Eye (tissue), 1 donor: ENCODE results near the gene TMEM235.

Experiments used
- DNase-seq: peaks from one replicate; pipeline ENCODE4 v3.0.0-alpha.2; 2015

Gene TMEM235

DNA sequence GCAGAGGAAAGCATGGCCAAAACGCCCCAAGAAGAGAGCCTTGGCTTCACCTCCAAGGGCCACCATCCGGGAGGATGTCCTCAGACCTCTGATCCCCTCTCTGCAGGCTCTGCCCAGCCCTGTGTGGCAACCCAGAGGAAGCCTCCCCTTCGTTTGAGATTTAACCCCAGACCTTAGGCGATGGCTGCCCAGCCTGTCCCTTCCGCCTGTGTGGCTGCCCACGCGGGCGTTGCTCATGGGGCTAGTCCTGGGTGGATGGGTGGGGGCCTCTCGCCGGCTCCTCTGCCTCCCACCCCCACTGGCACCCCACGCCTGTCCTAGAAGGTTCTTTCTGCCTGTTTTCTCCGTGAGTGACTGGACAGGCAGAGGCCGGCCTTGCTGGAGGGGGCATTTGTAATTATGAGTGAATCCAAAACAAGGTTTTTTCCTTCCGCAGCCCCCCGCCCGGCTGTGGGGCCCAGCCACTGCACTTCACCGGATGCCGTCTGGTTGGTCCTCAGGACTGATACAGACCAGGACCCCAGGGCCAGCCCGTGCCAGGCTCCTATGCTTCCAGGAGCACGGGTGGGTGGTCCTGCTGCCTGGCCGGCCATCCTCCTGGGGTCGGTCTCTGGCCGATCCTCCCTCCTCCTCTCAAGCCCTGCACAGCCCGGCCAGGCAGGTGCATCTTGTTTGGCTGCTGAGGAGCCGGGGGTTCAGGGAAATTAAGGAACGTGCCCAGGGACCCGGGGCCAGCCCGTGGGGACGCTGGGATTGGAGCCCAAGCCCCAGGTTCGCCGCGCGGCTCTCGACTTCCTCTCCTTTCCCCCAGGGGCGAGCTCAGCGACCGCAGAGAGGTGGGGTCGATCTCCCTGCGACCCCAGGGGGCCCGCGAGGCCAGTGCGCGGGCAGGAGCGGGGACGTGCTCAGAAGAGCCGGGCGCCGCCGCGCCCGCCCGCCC lies at the start of gene TMEM235:
TMEM235 (plus strand) TSS at position 636 of the 940 bp plus-strand sequence. CDS start 393 bp downstream, outside the sequence.
- DNase-seq = no peak

GRCh38 chr17:78182504-78182903 lies 48.9 kb upstream of the TMEM235 start:
- no peak for DNase-seq

DNA sequence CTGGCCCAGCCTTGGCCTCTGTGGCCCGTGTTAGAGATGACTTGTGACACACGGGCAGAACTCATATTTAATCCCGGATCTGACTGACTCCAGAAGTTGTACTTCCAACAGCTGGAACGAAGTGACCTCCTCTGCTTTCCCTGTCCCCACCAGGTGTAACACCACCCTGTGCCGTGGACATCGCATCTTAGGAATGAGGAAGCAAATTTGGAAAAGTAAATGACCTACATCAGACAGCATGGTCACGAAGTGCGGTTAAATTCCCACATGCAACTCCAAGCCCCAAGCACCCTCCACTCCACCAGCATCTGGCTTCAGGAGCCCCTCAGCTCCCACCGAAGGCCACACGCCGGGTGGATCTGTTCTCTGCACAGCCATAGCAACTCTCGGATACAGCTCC lies 47.5 kb upstream of the TMEM235 start:
- no peak for DNase-seq

GRCh38 chr17:78184351-78184750 lies 47.1 kb upstream of the TMEM235 start:
- no peak for DNase-seq

- DNase-seq = no peak
These were observed 46.6 kb upstream of the TMEM235 start for GRCh38 chr17:78184868-78185267.

DNA sequence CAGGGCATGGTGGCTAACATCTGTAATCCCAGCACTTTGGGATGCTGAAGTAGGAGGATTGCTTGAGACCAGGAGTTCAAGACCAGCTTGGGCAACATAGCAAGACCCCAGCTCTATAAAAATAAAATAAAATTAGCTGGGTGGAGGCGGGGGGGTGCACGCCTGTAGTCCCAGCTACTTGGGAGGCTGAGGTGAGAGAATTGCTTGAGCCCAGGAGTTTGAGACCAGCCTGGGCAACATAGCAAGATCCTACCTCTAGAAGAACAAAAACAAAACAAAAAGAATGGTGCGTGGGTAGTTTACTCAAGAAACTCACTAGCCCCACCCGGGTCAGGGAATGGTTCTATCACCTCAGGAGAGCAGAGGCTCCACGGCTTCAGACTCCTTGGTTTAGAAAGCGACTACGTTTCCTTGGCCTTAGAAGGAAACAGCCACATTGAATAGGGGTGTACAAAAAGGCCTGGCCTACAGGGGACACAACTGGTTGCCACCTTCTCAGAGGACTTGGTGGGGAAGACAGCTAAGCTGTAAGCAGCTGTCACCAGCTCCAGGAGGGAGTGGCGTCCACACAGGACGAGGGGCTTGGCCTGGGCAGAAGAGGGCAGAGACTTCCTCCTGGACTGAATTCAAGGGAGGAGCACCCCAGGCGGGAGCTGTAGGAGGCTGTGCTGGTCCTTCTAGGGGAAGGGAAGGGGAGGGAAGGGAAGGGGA lies 45.3 kb upstream of the TMEM235 start:
- no peak for DNase-seq

- DNase-seq = peak; percentile 98
These were observed 44.5 kb upstream of the TMEM235 start, which contains the start of the genes AFMID and TK1 for GRCh38 chr17:78186692-78187595. Gene AFMID (plus strand): TSS chr17:78187362. CDS start chr17:78187371, 9 bp downstream. Gene TK1 (minus strand): TSS chr17:78187052. CDS start chr17:78186994, 58 bp downstream.

- peak; percentile 15 for DNase-seq
These were observed 34.7 kb upstream of the TMEM235 start for GRCh38 chr17:78196716-78197115.

DNA sequence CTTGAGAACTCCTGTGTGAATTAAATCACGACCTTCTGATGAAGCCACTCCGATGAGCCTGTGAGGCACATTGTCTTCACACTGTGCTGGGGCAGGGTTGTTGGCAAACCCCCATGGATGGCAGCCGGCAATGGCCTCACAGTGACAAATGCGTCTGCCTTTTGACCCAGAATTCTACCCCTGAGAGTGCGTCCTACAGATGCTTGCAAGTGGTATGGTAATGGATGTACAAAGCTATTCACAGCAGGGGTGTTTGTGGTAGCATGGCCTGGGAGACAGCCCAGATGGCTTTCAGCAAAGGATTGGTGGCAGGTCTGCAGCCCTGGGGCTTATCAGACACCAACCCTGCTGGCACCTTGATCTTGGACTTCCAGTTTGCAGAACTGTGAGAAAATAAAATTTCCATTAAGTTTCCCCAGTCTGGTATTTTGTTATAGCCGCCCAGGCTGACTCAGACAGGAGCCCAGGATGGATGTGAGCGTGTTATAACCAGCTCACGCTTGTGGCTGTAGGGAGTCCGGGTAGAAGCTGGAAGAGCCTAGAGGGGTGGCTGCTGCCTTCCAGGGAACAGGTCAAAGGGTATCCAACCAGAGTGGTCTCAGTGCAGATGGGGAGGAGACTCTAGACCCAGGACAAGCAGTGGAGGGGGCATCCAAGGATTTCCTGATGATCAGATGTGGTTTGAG lies 34.1 kb upstream of the TMEM235 start:
- DNase-seq = peak; percentile 75

- DNase-seq = no peak
These were observed 31.0 kb upstream of the TMEM235 start for GRCh38 chr17:78200451-78200850.

GRCh38 chr17:78202666-78203065 lies 28.8 kb upstream of the TMEM235 start:
- DNase-seq = no peak

- DNase-seq = no peak
These were observed 26.9 kb upstream of the TMEM235 start for GRCh38 chr17:78204387-78205123.

- no peak for DNase-seq
These were observed 26.2 kb upstream of the TMEM235 start for GRCh38 chr17:78205124-78205775.

- DNase-seq = no peak
These were observed 25.1 kb upstream of the TMEM235 start for GRCh38 chr17:78206298-78206697.

DNA sequence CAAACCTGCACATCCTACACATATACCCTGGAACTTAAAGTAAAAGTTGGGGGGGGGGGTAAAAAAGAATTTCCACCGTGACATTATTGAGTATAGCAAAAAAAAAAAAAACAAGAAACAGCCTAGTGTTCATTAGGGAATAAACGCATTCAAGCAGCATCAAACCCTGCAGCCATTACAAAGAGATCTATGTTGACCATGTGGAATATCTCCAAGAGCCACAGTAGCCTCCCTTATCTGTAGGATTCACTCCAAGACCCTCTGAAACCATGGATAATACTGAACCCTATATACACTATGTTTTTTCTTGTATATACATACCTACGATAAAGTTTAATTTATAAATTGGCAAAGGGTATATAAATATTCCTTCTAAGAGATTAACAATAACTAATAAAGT lies 22.9 kb upstream of the TMEM235 start:
- DNase-seq = no peak

DNA sequence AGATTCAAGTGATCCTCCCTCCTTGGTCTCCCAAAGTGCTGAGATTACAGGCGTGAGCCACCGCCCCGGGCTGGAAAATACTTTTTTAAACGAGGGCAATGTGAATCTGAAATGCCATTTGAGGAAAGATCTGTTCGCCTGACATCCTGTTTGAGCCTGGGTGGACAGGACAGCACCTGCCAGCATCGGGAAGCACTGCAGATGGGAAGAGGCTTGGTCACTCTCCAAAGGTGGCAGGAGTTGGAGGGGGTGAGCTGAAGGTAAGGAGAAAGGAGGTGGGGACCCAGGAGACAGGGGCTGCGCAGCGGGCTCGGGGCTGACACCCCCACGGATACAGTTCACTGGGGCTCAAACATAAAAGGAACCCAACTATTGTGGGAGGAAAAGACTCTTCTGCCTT lies 21.3 kb upstream of the TMEM235 start:
- DNase-seq = no peak

DNA sequence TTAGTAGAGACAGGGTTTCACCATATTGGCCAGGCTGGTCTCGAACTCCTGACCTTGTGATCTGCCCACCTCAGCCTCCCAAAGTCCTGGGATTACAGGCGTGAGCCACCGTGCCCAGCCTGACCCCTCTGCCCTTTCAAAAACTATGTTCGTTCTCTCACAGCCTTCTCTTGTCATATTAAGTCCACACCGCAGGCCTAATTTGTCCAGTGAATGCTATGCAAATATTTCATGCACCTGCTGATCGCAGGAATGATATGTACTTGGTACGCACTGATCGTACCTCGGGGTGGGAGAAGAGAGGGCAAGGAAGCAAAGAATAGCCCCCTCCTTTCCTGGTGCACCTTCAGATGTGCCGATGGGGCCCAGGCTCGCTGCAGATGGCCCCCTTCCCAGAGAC lies 20.4 kb upstream of the TMEM235 start:
- no peak for DNase-seq

- peak; percentile 96 for DNase-seq
These were observed 17.3 kb upstream of the TMEM235 start, which contains the start of gene BIRC5 for GRCh38 chr17:78214016-78214705. Gene BIRC5 (plus strand): TSS chr17:78214253. CDS start chr17:78214317, 64 bp downstream.

DNA sequence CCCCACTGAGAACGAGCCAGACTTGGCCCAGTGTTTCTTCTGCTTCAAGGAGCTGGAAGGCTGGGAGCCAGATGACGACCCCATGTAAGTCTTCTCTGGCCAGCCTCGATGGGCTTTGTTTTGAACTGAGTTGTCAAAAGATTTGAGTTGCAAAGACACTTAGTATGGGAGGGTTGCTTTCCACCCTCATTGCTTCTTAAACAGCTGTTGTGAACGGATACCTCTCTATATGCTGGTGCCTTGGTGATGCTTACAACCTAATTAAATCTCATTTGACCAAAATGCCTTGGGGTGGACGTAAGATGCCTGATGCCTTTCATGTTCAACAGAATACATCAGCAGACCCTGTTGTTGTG lies 16.7 kb upstream of the TMEM235 start:
- no peak for DNase-seq
